Hippocampal formation (tissue), 2 donors: ENCODE results near the gene ZEB2.

ENCODE experiments used
- DNase-seq, 2 donors: peaks; one replicate each; lab custom pipeline; 2025; lab: John Stamatoyannopoulos, UW

Gene ZEB2

DNA sequence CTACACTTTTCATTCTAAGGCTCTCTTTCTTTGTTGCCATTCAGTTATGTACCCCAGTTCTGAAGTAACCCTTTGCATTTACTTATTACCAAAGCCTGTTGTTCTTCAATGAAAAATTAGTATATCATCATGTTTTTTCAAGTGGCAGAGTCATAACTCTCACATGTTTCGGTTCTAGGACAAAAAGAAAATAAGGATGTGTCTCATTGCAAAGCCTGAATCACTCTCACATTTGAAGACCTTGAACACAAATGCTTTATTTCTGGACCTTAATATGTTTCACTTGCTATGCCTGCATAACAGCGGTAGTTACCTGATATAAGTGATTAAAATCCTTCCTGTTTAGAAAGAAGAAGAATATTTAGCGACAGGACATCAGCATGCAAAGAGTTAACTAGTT, 49.1 kb downstream of the ZEB2 start:
- DNase-seq = no peak

DNA sequence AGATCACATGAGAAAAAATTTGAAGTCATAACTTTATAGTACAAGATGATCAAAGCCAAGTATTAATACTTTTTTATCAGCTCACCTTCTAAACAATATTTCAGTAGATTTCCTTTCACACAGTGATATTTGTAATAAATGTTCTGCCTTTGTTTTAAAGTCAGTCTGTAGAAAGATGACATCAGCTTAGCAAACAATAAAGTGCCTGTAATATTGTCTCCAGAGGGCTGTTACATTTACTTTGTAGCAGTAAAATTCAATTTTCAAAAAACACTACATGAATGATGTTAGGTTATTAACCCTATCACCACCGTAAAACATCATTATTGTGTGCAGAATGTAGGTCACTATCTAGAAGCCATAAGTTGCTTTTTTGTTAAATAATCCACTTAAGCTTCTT, 49.6 kb downstream of the ZEB2 start:
- DNase-seq = no peak

DNA sequence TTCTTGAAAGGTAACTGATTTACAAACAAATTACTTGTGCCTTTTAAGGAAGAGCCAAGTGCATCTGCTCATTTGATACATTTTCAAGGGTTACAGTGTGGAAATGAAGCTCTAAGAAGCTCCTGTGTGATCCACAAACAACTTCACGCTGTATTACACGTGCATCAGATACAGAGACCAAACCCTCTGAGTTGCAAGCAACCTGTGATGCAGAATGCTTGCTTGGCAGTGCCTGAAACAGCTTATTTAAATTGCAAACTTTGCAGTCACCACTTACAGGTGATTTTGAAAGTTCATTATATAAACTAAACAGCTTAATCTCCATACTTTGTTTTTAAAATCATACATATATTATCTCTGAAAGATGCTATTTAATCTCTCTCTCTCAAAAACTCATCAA, 50.1 kb downstream of the ZEB2 start:
- DNase-seq = no peak

DNA sequence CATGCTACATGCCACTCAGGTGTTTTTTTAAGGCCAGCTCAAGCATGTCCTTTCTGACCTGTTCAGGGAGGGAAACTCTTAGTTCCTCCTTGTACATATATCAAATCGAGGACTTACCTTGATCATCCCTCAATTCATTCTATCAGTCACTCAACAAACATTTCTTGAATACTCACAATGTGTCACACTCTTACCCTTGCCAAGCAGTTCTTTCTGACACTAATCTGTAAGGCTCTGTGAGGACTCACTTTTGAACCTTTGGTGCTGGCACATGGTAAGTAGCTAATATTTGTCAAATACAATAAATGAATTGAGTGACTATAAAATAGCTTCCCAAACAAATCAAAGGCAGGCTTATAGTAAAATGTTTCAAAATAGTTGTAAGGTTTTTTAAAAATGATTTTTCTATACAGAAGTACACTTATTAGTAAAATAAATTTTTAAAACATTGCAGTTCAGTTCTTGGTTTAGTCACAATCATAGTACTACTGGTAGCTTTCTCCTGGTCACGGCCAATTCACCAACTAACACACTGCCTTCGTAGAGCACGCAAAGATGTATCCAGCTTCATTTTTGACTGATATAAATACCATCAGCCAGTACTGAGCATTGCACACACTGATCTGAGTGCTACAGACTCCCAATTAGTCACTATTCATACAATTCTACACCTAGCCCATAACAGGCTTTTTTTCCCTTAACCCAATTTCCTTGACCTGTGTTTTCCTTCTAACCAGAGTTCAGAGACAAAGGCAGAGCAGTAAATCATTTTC, 50.9 kb downstream of the ZEB2 start:
- DNase-seq = no peak

DNA sequence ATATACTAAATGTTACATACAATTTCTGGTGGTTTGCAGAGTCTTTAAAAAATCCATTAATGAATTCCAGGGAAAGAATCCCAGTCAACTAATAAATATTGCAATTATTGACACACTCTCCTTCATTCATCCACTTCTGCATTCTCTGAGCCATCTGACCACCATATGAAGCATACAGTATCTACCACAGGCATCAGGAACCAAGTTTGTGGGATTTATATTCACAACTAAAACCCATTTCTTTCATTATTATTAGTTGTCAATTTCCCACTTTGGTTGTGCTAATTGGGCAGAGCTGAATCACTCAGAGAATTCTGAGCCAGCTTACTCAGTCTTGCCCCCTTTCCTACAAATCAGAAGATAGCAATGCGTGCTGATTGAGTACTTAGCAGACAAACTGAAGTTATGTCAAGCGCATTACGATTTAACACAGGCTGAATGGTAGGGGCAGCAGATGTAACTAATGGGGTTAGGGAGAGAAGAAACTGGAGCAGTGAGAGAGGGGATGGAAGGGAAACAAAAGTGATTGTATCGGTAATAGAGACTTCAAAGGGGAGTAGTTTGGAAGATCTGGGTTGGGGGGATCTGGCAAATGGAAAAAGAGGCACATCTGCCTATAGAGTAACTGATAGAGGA, 52.3 kb downstream of the ZEB2 start:
- DNase-seq = no peak

DNA sequence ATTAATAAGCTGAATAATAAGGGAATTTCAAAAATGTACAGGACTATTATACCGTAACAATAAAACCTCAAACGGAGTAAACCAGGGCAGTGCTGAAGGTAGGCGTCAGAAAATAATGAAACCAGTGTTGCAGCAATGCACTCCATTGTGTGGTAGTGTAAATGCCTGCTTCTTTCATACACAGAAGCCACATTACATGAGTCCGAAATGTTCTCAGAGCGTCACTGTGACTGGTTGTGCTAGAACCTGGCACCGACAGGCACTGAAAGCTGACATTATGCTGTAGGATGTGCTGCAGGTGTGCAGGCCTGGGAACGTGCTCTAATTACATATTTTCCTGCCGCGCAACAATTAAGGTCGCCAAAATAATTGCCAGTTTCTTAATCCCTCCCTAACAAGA, 53.3 kb downstream of the ZEB2 start:
- DNase-seq = peak in 1 of 2 donors; percentile 81

DNA sequence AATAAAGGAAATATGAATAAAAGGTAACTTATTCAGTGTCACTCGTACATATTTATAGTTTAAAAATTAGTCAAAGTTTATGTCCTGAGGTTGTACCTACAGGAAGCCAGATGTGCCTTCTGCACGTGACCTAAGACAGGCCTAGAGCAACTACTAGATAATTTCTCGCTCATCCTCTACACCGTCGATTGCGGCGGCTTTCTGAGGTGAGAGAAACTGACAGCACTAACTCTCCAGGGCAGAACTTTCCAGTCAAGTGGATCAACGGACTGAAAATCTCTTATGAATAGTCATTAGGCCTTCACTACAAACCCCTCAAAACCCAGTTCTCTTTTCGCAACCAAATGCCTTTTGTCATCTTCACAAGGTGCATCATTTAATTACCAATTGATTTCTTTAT, 54.2 kb downstream of the ZEB2 start:
- DNase-seq = no peak

DNA sequence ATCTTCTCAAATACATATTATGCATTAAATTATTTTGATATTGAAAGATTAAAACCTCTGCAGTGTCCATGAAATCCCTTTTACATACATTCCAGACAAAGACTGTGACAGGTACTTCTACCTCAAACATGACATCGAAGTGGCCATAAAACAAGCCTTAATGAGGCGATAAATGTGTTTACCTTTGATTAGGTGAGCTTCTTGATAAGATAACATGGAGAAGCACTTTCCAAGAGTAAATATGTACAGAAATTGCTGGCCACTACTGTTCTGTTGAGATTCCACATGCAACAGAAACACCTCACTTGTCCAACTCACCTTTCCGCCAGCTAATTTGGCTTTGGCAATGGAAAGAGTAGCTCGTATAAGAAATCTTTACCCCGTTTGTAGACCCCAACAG, 55.2 kb downstream of the ZEB2 start:
- no peak for DNase-seq

DNA sequence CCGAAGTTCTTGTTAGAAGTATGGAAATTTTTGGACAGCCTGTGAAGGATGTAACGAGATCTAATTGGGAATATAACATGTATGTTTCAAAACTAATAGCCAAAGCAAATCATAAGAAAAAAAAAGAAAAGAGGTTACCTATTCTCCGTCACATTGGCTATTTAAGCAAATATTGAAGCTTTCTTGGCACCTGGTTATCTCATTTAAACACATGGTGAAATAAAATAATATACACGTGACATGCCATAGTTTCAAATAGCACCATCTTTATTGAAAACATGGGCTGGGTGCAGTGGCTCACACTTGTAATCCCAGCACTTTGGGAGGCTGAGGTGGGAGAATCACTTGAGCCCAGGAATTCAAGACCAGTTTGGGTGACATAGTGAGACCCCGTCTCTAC, 56.7 kb downstream of the ZEB2 start:
- DNase-seq = no peak

DNA sequence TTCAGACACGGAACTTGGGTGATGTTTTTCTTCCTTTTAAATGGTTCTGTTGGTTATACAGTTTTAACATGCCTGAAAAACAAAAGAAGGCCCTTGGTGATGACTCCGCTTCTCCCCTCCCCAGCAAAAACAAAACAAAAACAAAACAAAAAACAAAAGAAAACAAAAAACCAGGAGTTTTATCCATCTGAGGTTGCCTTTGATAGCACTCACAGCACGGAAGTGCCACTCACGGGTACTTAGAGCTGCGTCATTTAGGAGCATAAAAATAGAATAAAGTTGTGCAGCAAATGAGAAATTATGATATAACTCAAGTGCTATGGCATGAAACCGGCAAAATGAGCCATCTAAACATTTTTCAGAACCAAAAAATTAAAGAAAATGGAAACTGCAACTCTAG, 57.7 kb downstream of the ZEB2 start:
- no peak for DNase-seq

DNA sequence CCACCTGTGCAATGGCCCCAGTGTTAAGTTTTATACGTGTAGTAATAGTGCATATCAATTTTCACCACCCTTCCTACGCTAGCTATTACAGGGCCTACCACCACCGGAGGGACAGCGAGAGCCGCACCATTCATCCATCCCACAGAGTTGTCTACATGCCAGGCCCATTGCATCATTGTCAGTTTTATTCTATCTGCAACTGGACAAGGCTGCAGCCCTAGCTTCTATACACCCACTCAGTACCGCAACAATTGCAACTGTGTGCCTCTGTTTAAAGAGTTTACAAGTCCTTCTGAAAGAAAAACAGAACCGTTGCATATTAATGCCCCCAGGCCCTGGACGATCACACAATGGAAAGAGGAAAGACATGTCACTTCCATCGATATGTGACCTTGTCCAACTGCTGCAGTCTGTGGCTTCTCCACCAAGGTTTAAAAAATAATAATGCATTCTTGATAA, 58.6 kb downstream of the ZEB2 start:
- peak; percentile 78 to 90 for DNase-seq

DNA sequence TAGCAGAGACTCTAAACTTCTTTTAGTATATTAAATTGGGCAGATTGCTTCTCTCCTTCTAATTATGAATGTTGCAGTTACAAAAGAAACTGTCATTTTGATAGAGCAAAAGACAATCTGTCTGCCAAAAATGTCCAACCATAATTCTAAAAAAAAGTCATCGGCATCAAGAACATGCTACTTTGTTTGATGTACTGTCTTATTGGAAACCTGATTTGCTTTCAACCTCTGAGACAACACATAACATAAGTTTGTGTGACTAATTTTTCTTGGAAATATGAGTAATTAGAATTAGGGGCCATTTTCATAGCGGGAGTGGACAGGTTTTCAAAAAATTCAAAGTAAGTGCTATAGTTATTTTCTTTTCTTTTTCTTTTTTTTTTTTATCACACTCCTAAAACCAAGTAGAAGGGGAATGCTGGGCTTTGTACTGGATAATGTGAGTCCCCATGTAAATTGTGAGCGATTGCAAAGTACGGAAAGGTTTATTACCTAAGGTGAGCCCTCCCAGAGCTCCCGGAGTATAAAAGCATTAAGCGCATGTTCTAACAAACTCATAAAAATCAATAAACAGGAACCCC, 59.1 kb downstream of the ZEB2 start:
- no peak for DNase-seq

DNA sequence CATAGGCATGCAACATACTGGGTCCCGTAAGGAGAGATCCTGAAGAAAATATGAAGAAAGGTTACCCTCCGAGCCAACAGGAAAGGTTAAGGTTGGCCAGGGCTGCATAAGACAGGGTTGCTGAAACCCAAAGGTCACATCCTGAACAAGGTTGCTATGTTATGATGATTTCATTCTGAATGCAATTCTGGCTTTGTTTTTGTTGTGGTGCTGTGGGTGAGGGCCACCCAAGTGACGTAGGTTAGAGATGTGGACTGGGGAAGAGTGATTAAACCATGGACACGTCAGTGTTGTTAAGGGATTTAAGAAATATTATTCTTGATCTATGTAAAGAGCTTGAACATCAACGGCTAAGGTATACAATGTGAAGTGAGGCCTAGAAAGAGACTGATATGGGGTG, 60.0 kb downstream of the ZEB2 start:
- no peak for DNase-seq

DNA sequence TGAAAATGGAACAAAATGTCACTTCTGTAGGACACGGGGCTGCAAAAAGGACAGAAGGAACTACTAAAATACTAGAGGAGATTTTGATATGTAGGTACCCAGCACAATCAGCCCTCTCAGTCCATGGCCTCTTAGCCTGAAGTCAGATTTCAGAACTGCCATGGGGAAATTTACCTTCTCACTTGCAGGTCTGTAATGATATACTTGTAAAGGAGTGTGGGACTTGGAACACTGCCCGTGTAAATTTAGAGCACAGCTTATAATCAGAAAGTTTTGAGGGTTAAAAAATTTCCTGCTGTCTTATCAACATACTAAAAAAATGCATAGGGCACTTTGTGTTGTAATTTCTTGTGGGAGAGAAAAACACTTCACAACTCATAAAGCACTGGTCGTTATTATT, 60.6 kb downstream of the ZEB2 start:
- no peak for DNase-seq

DNA sequence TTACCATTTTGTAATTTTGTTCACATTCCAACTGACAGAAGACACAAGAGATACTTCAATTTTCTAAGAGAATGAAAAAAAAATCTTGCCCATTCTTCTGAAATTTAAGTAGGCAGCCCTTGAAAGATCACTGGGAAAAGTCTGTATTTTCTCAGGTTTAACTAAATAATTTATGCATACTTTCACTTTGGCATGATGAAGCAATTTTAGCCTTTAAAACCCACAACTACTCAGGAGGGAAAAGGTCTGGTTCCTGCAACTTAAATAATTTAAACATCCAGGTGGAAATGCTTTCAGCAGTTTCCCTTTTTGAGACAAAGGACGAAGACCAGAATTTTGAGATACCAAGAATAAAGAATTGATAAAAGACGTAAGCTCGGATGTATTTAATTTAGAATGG, 61.4 kb downstream of the ZEB2 start:
- no peak for DNase-seq

DNA sequence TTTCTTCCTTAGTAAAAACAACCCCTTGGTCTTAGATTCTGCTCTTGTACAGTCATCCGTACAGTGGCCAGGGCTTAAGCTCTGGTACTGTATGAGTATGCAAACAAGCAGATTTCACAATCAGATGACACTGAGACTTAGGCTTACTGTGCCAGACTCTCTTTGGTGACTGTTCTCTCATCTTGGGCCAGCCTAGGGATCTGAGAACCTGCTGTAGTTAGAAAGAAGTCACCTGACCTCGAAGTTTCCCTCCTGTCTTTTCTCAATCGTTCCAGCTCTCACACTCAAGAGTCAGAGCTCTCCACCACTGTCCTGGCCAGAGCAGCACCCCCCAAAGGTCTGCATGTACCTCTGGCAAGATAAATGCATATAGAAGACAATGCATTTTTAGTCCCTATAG, 63.2 kb downstream of the ZEB2 start:
- no peak for DNase-seq

DNA sequence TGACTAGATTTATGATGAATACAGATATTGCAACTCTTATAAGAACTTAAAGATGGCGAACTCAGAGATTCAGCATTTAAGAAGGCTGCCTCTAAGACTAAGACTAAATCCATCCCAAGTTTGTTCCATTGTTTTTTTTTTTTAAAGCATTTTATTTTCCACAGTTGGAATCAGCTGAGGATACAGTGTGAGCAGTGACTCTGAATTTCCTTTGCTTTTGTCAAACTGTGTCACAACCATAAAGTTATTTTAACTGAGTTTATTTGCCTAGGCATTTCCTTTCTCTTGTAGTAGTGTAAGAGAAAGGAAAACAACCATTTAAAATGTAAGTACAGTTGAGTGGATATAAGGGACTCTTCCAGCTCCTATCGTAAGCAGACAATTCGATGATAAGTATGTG, 63.9 kb downstream of the ZEB2 start:
- no peak for DNase-seq

DNA sequence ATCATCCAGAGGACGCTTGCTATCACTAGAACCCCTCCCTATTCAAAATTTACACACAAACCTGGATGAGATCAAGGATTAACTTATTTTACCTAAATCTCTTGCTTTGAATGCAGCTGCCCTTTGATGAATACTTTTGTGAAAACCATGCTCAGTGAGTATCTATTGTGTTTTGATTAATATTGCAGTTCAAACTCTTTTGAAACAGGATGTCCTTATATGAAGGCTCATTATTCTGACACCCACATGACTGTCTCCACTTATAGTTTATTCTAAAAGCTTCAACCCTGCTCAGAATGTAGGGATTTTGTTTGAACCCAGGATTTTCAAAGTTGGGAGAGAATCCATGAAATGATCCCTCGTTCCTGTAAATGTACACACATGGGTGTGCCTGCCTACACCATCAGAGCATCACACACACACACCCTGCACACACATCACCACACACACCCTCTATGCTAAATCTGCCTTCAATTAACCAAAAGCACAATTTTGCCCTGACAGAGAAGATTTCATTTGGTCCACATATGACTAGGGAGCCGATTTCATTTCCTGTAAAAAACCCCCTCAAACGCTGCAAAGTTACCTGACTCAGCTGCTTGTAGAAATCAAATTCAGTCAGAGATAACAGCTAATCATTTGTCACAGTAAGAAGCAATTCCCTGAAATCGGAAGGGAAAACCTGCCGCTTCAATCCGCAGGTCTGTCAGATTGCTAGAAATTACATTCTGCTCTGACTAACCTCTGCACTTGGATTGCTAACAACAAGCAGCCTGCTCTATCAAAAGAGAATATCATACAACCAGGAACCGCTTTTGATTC, 65.2 kb downstream of the ZEB2 start:
- DNase-seq = no peak

DNA sequence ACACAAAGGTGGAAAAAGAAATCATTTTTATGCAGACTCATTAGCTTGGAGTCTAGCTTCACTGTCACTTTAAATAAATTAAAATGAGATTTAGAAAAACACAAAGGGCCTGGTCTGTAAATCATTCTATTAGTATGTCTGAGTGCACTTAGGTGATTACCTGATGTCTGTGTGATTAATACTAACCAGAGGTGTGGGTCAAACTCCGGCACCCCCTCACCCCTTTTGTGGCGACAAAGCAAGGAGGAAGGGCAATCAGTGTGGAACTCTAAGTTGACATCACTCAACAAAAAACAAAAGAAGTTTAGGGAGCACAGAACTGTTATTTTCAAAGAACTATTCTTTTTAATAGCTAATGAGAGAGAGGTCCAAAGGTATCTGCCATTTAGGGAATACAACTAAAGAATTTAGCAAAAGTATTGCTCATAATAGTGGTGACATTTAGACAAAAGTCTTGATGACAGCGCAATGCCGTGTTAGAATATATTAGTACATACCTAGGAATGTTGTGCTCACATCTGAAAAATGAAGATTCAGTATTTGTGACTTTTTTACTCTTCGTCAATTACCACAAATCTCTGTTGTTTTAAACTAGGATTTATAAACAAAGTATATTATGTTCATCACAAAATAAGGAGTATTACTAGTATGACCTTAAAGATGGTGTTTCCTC, 66.3 kb downstream of the ZEB2 start:
- no peak for DNase-seq

DNA sequence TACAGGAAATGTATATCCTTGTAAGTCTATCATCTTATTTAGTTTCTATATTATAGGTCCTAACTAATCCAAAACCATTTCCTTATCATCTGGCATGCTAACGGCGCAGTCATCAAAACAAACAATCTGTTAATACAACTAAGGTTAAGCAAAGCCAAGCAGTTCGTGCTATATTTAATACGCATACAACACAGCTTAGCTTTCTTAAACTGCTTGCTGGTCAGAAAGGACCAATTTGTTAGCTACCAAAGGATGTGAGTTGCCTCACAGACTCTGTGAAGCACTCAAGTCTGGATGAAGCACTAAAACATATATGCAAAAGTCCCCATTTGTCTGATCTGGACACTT, 67.0 kb downstream of the ZEB2 start:
- DNase-seq = no peak

DNA sequence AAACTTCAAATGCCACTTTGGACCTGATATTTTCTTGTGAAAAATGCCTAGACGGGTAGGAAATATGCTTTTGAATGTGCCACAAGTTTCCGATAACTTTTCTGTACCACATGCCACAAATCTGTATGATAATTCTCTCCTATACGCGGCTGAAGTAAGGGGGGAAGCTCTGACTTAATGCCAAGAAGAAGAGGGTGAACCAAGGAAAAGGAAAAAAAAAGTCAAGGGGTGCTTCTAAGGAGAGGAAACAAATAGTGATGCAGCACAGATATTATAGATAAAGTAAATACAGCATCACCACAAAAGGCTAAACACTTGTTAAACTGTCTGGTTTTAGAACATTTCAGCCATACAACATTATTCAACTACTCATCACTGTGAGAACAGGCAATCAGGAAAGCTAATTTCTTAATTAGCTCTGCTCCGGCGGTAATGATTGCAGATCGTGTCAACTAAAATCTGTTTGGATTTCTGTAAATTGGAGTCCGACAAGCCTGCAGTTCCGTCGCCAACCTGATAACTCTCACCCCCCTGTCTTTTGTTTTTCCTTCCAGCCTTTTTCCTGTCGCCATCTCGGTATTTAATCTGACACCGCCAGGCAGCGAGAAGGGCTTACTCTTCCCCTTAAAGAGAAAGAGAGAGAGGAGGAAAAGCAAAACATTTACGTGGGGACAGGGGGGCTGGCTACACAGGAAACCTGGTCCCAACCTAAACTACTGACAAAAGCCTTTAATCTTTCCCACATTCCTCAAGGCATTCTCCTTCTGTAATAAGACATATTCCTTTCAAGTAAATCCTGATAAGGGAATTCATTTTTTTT, 67.5 kb downstream of the ZEB2 start:
- no peak for DNase-seq
